Measurements from ENCODE around the gene SHQ1.
"Not testable (repeated sequence)": the region's sequence is repeated elsewhere in the genome, so short reads cannot be mapped to it uniquely, and the experiment has no call there.

The SHQ1 gene

GRCh38 chr3:72797773-72798543, 50.3 kb downstream of the SHQ1 start:
- no peak for FAIRE-seq

DNA sequence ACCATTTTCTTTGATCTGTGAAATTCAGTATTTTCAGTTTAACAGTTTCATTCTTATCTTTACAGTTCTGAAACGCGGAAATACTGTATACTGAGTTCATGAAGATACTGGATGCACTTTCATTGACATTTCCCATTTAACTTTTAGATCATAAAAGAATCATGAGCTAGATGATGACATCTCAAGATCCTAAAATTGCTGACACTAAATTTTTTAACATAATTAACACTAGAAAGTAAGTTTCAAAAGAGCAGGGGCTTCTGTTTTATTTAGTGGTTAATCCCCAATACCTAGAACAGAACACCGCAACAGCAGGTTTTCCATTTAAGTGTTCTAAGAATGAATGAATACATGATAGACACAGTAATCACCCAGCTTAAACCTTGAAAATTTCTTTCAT, 54.2 kb downstream of the SHQ1 start:
- FAIRE-seq: no peak

GRCh38 chr3:72791161-72791560, 57.1 kb downstream of the SHQ1 start:
- no peak for FAIRE-seq

DNA sequence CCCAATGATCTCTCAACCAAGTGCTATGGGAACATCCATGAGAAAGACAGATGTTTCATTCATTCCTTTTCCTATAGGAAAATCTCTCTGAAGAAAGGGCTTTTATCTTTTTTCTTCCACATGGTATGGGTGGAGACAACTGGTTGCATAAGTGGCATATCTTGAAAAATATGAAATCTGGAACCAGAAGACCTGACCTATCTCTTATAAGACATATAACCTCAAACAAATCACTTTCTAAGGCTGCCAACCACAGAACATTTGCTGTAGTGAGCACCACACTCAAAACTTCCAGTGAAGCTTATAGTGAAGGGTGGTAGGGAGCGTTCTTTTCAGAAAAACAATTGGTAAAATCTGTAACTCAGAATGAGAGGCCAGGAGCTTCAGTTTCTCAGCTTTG, 58.5 kb downstream of the SHQ1 start:
- no peak for FAIRE-seq

DNA sequence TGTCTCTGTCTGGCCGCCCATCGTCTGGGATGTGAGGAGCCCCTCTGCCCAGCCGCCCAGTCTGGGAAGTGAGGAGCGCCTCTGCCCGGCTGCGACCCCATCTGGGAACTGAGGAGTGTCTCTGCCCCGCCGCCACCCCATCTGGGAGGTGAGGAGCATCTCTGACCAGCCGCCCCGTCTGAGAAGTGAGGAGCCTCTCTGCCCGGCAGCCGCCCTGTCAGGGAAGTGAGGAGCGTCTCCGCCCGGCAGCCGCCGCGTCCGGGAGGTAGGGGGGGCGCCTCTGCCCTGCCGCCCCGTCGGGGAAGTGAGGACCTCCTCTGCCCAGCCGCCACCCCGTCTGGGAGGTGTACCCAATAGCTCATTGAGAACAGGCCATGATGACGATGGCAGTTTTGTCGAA, 60.0 kb downstream of the SHQ1 start:
- not testable (repeated sequence) for FAIRE-seq

DNA sequence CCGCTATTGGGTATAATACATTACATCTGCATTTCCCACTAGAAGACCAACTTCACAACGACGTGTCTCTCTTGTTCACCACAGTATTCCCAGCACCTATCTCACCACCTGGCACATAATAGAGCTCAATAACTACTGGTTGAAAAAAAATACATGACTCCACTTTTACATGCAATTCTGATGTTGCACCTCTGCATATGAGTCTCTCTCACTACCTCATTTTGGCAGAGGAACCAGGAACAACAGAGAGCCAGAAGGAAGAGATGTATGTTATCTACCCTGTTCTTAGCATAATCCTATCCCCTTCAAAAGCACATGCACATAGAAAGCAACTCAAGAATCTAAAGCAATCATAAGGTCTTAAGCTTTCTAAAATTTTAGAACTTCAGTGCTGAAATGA, 61.6 kb downstream of the SHQ1 start:
- FAIRE-seq: no peak

- no peak for FAIRE-seq
Measured at GRCh38 chr3:72784226-72784625, 64.0 kb downstream of the SHQ1 start.

DNA sequence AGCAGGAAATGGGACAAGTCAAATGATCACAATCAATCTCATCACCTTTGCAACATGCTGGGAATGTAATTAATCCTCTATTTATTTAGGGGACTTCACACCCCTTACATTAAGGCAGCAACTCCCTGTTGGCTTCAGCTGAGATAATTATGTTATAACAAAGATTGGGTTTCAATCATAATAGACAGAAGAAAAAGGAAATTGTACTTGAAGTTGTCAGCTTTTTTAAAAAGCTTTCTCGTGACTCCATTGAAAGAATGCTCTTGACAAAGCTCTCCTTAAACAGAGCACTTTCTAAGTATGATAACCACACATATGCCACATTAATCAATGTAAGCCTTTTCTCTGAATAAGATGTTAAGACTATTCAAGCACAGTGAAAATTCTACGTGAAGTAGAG, 65.7 kb downstream of the SHQ1 start:
- no peak for FAIRE-seq

- FAIRE-seq: no peak
Measured at GRCh38 chr3:72769758-72770540, 78.3 kb downstream of the SHQ1 start.

DNA sequence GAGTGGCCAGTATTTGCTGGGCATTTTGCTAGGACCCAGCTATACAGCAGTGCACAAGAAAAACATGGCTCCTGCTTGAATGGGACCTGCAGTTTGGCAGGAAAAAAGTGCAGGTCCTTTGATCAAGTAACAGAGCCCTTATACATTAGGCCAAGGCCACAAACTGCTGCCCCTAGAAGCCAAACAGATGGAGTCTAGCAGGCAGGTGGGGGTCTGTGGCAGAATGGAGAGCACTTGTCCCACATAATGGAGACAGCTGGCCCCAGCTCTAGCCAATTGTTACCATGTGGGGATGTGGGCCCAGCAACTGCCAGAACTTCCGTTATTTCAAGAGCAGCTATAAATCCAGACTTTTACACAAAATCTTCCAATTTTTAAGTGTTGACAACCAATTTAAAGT, 79.3 kb downstream of the SHQ1 start:
- no peak for FAIRE-seq

GRCh38 chr3:72768481-72768880, 79.8 kb downstream of the SHQ1 start:
- FAIRE-seq: no peak

GRCh38 chr3:72768006-72768441, 80.2 kb downstream of the SHQ1 start:
- no peak for FAIRE-seq

- FAIRE-seq: no peak
Measured at GRCh38 chr3:72766866-72767265, 81.4 kb downstream of the SHQ1 start.

DNA sequence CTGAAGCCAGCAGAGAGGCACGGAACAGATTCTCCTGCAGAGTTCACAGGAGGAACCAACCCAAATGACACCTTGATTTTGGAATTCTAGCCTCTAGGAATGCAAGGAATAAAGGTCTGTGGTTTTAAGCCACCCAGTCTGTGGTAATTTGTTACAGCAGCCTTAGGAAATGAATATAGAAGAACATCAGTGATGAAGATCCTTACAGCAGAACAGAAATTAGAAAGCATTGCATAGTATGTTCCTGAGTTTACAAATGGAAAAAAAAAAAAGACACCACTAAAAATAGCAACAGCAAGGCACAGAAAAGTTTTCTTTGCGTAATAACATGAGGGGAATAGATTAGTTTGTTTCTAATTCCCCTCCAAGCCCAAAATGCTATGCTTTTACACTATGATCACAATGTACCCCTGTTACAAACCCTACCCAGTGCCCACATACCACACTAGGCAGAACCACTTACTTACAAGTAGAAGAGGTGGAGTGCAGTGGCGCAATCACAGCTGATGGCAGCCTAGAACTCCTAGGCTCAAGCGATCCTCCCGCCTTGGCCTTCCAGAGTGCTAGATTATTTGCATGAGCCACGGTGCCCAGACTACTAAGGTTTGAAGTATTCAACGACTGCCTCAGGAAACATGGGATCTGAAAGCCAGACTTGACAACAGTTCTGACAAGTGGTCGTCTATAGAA, 84.3 kb downstream of the SHQ1 start:
- FAIRE-seq: no peak

GRCh38 chr3:72761410-72761809, 86.8 kb downstream of the SHQ1 start:
- FAIRE-seq: no peak

GRCh38 chr3:72760225-72760624, 88.0 kb downstream of the SHQ1 start:
- no peak for FAIRE-seq

DNA sequence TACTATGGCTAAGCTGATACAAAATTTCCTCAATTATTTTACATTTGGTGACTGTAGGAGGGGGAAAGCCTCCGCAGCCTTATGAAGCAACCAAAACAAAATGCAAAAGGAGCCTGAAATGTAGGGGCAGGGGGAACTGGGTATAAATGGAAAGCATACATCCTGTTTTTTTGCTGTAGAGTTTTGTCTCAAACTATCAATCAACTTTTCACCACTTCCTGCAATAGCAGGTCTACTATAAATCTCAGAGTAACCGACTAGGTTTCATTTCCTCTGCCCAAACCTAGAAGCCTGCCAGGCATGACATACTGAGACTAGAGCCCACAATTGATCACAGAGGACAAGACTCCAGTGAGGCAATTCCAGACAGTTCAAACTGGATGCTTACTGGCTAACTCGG, 91.3 kb downstream of the SHQ1 start:
- FAIRE-seq: no peak

DNA sequence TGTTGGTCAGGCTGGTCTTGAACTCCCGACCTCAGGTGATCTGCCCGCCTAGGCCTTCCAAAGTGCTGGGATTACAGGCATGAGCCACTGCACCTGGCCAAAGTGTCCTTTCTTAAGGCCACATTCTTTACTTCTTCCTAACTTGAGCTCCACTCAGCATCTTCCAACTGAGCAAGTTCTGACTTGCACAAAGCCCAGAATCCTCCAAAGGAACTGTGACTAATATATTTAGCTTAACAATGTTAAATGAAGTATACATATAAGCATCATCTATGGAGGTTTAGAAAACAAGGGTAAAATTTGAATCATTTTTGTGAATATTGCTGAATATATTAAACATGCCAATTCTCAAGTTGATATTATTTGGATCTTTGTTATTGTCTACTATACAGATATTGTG, 93.7 kb downstream of the SHQ1 start:
- no peak for FAIRE-seq

DNA sequence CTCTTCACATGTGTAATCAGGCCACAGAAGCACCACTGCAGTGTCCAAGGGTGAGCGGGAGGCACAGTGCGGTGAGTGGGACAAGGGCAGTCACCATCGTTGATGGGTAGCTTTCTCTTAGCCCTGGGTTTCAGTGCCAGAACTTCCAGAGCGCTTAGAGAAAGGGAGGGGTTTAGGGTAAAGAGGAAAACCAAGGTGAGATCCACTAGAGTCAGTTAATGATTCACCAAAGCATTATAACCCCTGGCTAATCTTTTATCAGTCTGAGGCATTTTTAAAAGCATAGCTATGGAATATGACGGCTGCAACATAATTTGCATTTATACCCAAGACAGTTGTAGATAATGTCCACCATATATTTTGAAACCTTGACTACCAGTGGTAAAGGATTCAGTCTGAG, 94.8 kb downstream of the SHQ1 start:
- FAIRE-seq: no peak

DNA sequence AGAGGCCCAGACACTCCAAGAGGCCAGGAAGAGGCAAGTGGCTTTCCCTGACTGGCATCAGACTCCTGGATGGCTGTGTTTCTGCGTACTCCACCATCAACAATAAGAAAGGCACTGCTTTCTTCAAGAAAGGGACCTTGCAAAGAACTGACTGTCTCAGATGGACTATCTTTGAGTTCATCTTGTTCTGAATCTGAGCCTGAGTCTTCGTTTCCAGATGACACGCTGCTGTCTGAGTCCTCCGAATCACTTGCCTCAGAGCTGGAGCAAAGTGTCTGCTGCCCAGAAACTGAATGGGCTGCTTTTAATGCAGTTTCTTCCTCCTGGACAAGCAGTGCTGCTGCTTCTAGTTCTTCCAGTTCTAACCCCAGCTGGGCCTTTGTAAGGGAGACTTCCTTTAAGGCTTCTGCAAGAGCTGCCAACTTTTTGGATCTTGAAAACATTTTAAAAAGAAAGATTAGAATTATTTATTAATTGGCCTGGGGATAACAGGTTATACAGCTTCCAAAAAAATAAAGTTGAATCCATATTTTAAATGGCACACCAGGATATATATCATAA, 97.8 kb downstream of the SHQ1 start:
- no peak for FAIRE-seq

- FAIRE-seq: no peak
Measured at GRCh38 chr3:72748659-72749058, 99.6 kb downstream of the SHQ1 start.

- FAIRE-seq: no peak
Measured at GRCh38 chr3:72746430-72747411, 101.5 kb downstream of the SHQ1 start.
